Ishikawa (cell line): ENCODE data around the gene IL37.

ENCODE experiments used
- CREB1 ChIP-seq: IDR thresholded peaks from 2 replicates; pipeline ENCODE4 v1.6.1; 2012; ENCODE audit warnings: low read depth
- EP300 ChIP-seq: IDR thresholded peaks from 2 replicates; pipeline ENCODE4 v1.6.1; 2012; ENCODE audit warnings: borderline replicate concordance
- FOXM1 ChIP-seq: IDR thresholded peaks from 2 replicates; pipeline ENCODE4 v1.6.1; 2012; ENCODE audit warnings: low read depth, borderline replicate concordance
- MAX ChIP-seq: IDR thresholded peaks from 2 replicates; pipeline ENCODE4 v1.6.1; 2012
- RAD21 ChIP-seq: IDR thresholded peaks from 2 replicates; pipeline ENCODE4 v1.6.1; 2012; ENCODE audit warnings: low read depth
- REST ChIP-seq: IDR thresholded peaks from 2 replicates; pipeline ENCODE4 v1.6.1; 2012; ENCODE audit warnings: low read depth, mild to moderate bottlenecking
- TAF1 ChIP-seq: IDR thresholded peaks from 2 replicates; pipeline ENCODE4 v1.6.1; 2012; ENCODE audit warnings: low read depth, mild to moderate bottlenecking
- TCF12 ChIP-seq: IDR thresholded peaks from 2 replicates; pipeline ENCODE4 v1.6.1; 2012; ENCODE audit warnings: low read depth
- TEAD4 ChIP-seq: IDR thresholded peaks from 2 replicates; pipeline ENCODE4 v1.6.1; 2012
- USF1 ChIP-seq: IDR thresholded peaks from 2 replicates; pipeline ENCODE4 v1.6.1; 2012

GRCh38 chr2:112954364-112954763, 43.4 kb downstream of the IL37 start:
- no peak for TF ChIP-seq TEAD4
- no peak for TF ChIP-seq REST
- TF ChIP-seq TCF12: no peak
- TF ChIP-seq RAD21: no peak
- TF ChIP-seq FOXM1: no peak
- TF ChIP-seq TAF1: no peak
- no peak for TF ChIP-seq CREB1
- TF ChIP-seq USF1: no peak
- no peak for TF ChIP-seq EP300
- TF ChIP-seq MAX: no peak
